Measurements from ENCODE around the gene KAT7.
"Not testable (repeated sequence)": the region's sequence is repeated elsewhere in the genome, so short reads cannot be mapped to it uniquely, and the experiment has no call there.

Gene KAT7

DNA sequence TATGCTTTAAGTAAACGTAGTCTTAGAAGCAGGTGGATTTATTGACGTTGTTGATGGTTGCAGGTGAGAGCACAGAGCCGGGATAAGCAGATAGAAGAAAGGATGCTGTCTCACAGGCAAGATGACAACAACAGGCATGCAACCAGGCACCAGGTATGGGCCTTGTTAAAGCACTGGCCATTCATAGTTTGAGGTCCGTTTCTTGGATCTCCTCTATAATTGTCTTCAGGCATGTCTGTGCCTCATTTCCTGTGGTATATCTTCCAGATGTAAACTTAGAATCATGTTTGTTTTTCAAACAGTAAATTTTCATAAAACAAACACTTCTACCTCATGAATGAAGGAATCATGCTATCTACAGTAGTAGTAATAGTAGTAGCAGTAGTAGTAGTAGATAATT is 20.6 kb downstream of the KAT7 start:
- no peak for DNase-seq (ENCODE audit: low read depth)

DNA sequence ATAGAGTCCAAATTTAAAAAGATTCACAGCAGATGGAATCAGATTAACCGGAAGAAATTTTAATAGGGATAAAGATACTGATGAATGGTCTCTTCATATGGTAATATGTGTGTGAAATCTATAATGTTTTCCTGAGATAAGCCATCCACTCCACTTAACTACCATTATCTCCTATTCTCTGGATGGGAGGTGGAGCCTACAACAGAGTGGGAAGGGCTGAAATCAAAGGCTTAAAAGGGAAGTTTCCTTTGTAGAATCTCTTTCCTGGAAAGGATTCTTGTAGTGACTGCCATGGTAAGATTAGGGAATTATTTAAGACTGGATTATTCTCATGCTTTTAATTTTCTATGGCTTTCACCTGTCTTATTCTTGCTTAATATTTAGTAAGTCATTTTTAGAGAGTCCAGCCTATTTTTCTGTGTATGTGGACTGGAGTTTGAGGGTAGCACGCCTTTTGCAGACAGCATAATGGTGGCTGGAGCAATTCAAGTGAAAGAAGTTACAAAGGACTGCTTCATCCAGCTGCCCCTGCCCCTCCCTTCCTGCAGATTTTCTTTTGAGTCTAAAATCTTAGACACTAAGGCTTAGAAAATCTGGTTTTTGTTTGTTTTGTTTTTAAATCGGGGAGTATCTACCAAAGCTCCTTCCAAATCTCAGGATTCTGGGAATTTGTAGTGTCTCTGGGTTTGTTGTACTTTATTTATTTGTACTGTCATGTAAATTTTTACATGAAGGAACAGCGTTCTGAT is 26.5 kb downstream of the KAT7 start:
- DNase-seq (ENCODE audit: low read depth), result no peak

- DNase-seq (ENCODE audit: low read depth), result no peak
Observed at GRCh38 chr17:49815761-49816281, 27.3 kb downstream of the KAT7 start.

- no peak for DNase-seq (ENCODE audit: low read depth)
Observed at GRCh38 chr17:49817993-49818392, 29.5 kb downstream of the KAT7 start.

DNA sequence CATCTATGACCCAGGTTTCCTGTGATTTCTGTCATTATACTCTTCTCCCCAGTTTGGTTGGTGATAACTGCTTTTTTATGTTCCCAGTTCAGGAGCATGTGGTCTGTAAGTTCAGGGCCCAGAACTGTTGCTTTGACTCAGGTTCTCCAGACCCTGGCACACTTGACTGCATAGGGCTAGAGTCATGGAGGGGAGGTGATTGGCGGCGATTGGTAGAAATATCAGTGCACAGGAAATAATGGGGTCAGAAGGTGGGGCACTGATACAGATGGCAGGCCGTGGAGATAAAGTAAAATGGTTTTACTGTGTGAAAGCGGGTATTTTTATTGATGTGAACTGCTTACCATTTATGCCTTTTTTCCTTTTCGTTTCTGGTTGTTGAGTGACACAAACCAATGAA is 30.7 kb downstream of the KAT7 start:
- no peak for DNase-seq (ENCODE audit: low read depth)

- DNase-seq (ENCODE audit: low read depth), result no peak
Observed at GRCh38 chr17:49819651-49820050, 31.2 kb downstream of the KAT7 start.

DNA sequence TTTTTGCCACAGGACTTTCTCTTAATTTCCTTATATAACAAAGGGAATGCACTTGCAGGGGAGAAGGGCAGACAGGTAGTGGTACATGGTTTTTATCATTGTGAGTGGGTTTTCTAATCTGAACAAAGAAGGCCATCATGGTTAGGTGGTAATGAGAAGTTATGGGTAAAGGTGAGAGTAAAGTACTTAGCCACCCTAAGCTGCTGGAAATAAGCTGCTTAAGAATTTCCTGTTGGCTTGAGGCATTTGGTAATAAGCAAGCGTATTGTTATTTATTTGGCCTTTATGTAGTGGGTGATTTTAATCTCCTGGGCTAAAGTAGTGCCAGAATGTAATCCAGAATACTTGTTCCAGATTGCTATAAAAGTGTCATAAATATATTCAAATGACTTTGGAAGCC is 32.3 kb downstream of the KAT7 start:
- DNase-seq (ENCODE audit: low read depth), result no peak

DNA sequence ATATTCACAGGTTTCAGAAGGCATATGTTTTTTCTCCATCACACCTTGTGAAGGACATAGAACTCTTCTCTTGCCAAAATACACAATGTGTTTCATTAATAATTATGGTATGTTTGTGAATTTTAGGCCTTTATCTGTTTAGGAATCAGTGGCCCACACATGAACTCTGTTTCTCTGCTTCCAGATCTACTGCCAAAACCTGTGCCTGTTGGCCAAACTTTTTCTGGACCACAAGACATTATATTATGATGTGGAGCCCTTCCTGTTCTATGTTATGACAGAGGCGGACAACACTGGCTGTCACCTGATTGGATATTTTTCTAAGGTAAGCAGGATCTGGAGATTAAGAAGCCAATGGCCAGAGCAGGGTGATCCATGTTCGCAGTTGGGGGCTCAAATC is 33.0 kb downstream of the KAT7 start:
- DNase-seq (ENCODE audit: low read depth), result no peak

GRCh38 chr17:49821916-49822315 is 33.4 kb downstream of the KAT7 start:
- DNase-seq (ENCODE audit: low read depth), result no peak

DNA sequence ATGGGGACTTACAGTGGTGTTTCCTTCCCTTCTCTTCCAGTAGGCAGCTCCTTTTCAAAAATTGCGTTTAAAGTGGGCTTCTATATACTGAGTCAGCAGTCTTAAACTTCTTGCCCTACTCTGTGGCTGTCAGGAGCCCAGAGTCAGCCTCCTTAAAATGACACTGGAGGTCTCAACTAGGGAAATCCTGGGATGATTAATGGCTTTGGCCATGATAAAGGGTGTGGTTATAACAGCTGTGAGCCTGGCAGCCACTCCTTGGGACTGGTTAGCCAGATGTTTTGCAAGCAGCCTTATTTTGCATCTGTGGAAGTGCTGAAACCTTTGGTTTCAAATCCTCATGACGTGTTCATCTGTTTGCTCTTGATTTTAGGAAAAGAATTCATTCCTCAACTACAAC is 34.3 kb downstream of the KAT7 start:
- DNase-seq (ENCODE audit: low read depth), result no peak

- no peak for DNase-seq (ENCODE audit: low read depth)
Observed at GRCh38 chr17:49823614-49824013, 35.1 kb downstream of the KAT7 start.

DNA sequence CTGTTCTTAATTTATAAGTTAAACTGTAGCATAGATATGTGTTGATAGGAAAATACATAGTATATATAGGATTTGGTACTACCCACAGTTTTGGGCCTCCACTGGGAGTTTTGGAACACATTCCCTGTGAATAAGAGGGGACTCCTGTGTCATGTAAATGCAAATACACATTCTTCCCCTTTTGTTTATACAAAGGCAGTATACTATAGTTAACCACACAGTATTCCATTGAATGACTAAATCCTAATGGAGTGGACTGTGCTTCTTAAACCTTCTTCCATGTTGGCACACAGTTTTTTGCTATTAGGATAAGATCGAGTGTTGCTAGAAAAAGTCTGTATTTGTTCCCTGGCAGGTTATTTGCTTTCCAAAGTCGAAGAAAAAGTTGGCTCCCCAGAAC is 37.2 kb downstream of the KAT7 start:
- no peak for DNase-seq (ENCODE audit: low read depth)

DNA sequence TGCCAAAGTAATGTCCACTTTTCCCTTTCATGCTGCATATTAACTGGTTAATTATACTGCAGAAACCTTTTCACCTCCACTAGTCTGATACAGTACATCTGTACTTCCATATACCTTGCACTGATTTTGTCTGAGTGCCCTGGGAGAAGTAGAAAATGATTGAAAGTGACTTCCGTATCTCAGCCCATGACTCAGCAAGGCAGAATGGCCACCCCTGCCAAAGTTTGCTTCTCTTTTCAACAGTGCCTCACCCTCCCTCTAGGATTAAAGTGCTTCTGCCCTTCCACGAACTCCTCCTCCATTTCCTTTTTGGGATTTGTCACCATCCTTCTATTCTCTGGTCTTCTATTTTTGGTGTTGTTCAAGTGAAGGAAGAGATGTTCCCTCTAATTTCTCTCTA is 39.8 kb downstream of the KAT7 start:
- not testable (repeated sequence) for DNase-seq (ENCODE audit: low read depth)

DNA sequence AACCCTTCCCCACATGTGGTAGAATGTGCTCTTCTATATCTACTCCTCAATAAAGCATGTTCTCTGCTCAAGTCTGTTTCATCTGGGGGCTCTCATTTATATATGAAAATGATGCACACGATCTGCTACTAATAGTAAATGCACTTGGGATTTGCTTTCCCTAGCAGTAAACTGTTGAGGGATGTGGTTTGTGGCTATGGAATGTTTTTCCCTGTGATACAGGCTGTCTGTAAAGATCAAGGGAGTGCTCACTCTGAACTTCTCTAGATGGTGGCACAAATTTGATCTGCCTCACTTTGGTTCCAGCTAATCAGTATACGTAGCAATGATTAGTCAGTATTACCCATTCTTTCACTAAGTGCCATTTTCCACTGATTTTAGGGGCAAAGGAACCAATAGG is 40.5 kb downstream of the KAT7 start:
- DNase-seq (ENCODE audit: low read depth), result no peak

DNA sequence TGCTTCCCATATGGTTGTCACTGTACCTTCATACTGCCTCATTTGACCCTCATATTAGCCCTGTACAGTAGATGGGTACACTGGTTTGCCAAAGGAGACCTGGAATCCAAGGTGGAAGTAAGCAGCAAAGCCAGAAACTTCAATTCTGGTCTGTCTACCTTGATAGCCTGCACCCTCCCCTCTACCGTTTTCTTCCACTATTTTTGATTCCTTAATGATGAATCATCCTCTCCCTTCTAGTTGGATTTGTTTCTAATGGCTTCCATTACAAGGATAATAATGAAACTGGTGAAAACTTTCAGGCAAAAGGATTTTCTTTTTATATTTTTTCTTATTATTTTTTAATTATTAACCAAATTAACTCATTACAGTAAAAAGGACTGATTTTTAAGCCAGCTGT is 42.1 kb downstream of the KAT7 start:
- no peak for DNase-seq (ENCODE audit: low read depth)

GRCh38 chr17:49832840-49833599 is 44.5 kb downstream of the KAT7 start:
- DNase-seq (ENCODE audit: low read depth), result peak; percentile 60

GRCh38 chr17:49834118-49834743 is 45.8 kb downstream of the KAT7 start:
- DNase-seq (ENCODE audit: low read depth), result no peak

DNA sequence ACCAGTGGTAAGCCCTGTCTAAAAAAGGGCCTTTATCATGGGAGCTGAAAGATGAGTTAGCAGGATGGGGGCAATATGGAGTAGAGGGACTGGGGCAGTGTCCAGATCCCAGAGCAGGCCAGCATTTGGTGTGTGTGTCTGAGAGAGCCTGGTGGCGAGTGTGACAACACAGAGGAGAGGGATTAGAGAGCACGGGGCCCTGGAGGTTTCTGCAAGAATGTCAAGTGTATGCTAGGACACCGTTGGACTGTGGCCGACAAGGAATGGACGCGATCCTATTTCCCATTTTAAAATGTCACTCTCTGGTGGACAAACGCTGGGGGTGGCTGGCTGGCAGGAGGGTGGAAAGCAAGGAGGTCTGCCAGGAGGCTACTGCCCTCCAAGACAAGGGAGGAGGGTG is 47.0 kb downstream of the KAT7 start:
- no peak for DNase-seq (ENCODE audit: low read depth)

DNA sequence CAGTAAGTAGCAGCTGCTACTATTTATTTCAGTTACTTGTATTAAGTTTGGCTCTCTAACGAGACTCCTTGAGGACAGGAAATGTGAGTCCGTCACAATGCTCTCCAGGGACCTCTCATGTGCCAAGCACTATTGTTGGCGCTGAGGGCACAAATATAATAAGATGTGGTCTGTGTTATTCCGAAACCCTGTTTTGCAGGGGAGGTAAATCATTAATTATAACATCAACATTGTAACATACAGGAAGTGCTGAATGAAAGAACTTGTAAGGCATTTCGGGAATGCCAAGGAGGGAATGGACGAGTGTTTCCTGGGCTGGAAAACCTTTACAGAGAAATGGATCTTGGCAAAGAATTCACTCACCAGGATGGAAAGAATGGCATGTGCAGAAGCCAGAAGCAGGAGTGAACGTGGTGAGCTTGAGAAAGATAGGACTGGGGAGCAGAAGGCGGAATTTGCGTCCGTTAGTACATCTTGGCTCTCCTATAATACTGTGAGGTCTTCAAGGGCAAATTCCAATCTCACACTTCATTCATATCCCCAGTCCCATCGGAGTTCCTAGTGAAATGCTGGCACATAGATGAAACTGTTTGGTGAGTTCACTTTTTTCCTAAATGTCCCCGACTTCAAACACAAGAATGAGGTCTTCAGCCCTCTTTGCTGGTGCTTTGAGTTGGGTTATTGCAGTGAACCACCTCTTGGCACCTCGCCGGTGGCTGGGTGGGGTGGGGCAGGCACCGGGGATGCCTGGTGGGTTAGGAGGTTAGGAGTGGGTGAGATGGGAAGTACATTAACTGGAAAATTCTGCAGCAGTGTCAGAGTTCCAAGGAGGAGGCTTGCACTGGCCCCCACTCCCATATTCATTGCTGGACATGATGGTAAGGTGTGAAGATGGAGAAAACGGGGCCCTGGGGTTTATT is 47.9 kb downstream of the KAT7 start:
- DNase-seq (ENCODE audit: low read depth), result no peak

DNA sequence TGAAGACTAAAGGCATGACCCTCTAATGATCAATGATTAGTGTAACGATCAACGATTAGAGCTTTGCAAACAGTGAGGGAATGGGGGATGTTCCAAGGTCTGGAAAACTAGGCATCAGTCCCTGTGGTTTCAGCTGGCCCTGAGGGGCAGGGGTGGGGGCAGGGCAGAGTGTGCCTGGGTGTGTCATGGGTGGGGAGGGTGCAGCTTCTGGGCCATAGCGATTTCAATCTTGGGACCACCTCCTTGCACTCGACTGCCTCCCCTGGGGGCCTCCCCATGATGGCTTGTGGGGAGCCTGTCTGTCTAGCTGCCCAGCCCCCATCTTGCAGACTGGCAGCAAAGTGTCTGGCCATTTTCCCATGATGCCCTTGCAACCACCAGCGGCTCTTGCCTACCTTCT is 51.0 kb downstream of the KAT7 start:
- no peak for DNase-seq (ENCODE audit: low read depth)

- DNase-seq (ENCODE audit: low read depth), result no peak
Observed at GRCh38 chr17:49841548-49841947, 53.1 kb downstream of the KAT7 start.

- no peak for DNase-seq (ENCODE audit: low read depth)
Observed at GRCh38 chr17:49842371-49842770, 53.9 kb downstream of the KAT7 start.

Measured in CMK (cell line).